ENCODE results near the gene CSF2.
"Not testable (repeated sequence)": the region's sequence is repeated elsewhere in the genome, so short reads cannot be mapped to it uniquely, and the experiment has no call there.

CSF2 gene

DNA sequence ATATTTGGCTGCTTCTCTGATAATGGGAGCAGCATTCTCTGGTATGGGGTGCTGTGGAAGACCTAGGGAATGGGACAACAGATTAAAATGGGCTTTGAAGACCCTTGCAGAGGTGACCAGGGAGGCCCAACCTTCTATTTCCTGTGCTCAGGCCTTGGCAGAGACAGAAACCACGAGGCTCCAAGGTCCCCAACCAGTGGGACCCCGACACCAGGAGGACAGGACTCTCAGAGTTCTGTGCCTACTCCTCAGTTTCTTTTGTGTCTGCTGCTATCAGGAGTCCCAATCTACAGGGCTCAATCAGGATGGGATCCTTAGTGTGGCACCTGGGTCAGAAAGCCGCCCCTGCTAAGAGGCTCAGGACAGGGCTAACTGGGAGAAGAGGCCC lies 29.3 kb downstream of the CSF2 start:
- no peak for TF ChIP-seq ZFX (IDR thresholded peaks at IDR 0.05; ENCODE audit: borderline replicate concordance)
- no peak for TF ChIP-seq CTCF (IDR thresholded peaks at IDR 0.05)
- H3K27ac ChIP-seq: no peak overlapping the region

DNA sequence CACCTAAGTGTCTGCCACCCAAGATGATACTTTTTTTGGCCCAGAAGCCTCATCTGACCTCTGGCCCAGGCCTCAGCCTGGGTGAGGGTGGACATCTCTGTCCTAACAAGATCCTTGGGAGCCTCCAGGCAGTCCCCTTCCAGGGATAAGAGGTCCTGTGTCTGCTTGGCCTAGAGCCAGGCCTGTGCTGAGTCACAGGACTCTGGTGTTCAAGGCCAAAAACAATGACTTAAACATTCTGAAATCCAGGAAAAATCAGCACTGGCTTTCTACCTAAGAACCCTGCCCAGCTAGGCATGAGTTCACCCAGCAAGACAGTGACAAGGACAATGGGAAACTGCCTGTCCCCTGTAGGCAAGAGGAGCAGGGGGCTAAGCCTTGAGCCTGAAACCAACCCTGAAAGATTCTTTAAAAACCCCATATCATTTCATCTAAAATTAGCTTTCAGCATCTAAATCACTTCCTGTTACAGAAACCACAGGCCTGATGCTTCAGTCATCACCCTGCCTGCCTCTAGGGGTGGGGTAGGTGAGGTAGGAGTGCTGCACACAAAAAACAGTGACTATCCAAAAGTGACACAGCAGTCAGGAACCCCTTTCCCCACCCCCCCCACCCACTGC lies 29.9 kb downstream of the CSF2 start:
- TF ChIP-seq ZFX (IDR thresholded peaks at IDR 0.05; ENCODE audit: borderline replicate concordance): no peak
- no peak overlapping the region for H3K27ac ChIP-seq

DNA sequence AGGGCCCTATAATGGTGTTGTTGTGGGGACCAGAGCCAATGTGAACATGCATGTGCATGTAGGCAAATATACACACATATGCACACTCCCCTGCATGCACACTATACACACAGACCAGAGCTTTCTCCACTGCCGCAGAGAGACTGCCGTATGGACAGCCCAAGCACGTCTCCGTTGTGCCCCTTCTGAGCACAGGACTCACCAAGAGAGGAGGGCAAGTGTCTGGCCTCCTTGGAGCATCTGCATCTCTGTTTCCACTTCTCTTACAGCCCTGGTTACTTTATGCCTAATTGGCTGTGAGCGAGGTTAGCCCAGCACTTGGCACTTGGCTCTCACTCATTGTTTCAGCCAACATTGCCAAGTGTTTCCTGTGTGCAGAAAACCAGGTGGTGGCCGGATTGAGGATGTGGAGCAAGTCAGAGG lies 30.4 kb downstream of the CSF2 start:
- no peak overlapping the region for H3K27ac ChIP-seq
- TF ChIP-seq CTCF (IDR thresholded peaks at IDR 0.05) (no peak), ZFX (IDR thresholded peaks at IDR 0.05; ENCODE audit: borderline replicate concordance) (no peak)

DNA sequence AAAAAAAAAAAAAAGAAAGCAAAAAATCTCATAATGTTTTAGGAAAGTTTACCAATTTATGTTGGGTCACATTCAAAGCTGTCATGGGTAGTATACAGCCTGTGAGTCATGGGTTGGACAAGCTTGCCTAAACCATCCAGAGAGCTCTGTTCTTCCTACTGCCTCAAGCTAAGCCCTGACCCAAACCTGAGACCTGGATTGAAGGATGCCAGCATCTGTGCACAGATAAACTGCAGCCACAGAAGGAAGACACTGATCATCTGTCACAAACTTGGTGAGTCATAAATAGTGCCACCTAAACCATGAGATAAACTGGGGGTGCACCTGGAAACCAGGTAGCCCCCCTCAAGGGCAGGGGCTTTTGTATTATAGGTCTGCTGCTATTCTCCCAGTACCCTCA lies 31.0 kb downstream of the CSF2 start:
- TF ChIP-seq CTCF (IDR thresholded peaks at IDR 0.05): no peak
- no peak for TF ChIP-seq ZFX (IDR thresholded peaks at IDR 0.05; ENCODE audit: borderline replicate concordance)

DNA sequence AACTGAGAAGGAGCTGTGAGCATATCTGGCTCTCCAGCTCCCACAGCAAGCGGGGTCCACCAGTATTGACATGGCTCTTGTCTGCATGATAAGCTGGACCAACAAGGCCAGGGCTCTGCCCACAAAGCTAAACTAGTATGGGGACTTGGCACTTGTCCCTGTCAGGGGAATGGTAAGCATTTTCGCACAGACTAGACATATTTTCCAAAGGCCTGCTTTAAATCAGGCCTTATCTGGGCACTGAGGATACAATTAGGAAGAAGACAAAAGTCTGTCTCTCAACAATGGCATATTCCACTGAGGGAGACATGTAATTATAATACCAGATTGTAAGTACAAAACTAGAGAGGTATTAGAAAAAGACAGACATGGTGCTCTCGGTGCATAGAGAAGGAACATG lies 32.1 kb downstream of the CSF2 start:
- TF ChIP-seq CTCF (IDR thresholded peaks at IDR 0.05) (no peak), ZFX (IDR thresholded peaks at IDR 0.05; ENCODE audit: borderline replicate concordance) (no peak)
- H3K27ac ChIP-seq: no peak overlapping the region

More for the DNA sequence above, 31.0 kb downstream of the CSF2 start:
- H3K27ac ChIP-seq: no peak overlapping the region

- H3K27ac ChIP-seq: not testable (repeated sequence)
Measured at GRCh38 chr5:132108495-132108894, 34.9 kb downstream of the CSF2 start.

- H3K27ac ChIP-seq: not testable (repeated sequence)
Measured at GRCh38 chr5:132108957-132109356, 35.4 kb downstream of the CSF2 start.

DNA sequence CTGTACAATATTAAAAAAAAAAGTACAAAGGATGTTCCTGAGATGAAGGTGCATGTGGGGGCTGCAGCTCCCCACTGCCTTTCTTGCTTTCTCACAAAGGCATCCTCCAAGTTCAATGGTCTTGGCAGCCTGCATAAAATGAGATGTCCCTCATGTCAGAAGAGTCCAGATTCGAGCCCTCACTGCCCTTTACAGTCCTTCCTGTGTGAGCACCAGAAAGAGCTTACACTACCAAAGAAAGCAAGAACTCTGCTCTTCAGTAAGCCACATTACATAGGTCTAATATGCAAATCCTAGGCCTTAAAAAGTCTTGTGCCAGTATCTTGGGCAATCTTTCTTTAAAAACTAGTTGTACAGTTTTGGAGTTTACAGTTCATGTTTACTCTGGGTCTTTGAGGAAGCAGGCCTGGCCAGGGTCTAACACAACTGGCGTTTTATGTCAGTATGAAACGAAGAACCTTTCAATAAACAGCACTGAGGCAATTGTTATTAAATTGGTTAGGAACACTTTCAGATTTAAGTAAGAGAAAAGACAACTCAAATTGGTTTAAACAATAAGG lies 36.0 kb downstream of the CSF2 start:
- TF ChIP-seq ZFX (IDR thresholded peaks at IDR 0.05; ENCODE audit: borderline replicate concordance): no peak
- TF ChIP-seq CTCF (IDR thresholded peaks at IDR 0.05): no peak
- no peak overlapping the region for H3K27ac ChIP-seq

DNA sequence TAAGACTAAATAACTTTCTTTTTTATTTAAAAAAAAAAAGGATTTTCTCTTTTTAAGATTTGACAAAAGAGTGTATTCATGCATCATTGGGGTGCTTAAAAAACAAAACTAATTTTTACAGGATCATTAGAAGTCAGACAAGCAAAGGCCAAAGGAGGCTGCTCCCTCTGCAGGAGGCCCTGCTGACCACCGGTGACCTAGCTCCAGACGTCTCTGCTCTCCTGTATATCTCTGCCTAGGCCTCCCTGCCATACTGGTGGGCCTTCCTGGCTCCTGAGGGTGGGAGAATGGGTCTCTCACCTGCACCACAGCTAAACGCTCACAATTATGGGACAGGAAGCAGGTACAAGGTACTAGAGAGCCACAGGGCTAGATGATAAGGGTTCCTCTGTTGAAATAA lies 36.6 kb downstream of the CSF2 start:
- TF ChIP-seq ZFX (IDR thresholded peaks at IDR 0.05; ENCODE audit: borderline replicate concordance) (no peak), CTCF (IDR thresholded peaks at IDR 0.05) (no peak)
- no peak overlapping the region for H3K27ac ChIP-seq

Data from 22Rv1 (cell line).